ENCODE data around the gene IDUA.

IDUA gene

GRCh38 chr4:1031956-1032795, 45.3 kb downstream of the IDUA start:
- DNase-seq (ENCODE audit: low read depth): no peak

- DNase-seq (ENCODE audit: low read depth): no peak
These were observed 46.0 kb downstream of the IDUA start for GRCh38 chr4:1032861-1033260.

- peak; percentile 76 for DNase-seq (ENCODE audit: low read depth)
These were observed 47.2 kb downstream of the IDUA start for GRCh38 chr4:1033840-1034551.

GRCh38 chr4:1035510-1035909, 48.7 kb downstream of the IDUA start:
- no peak for DNase-seq (ENCODE audit: low read depth)

- no peak for DNase-seq (ENCODE audit: low read depth)
These were observed 49.3 kb downstream of the IDUA start for GRCh38 chr4:1036095-1036494.

- no peak for DNase-seq (ENCODE audit: low read depth)
These were observed 50.3 kb downstream of the IDUA start for GRCh38 chr4:1036976-1037810.

- DNase-seq (ENCODE audit: low read depth): no peak
These were observed 52.2 kb downstream of the IDUA start for GRCh38 chr4:1038948-1039492.

GRCh38 chr4:1039493-1040343, 52.9 kb downstream of the IDUA start:
- DNase-seq (ENCODE audit: low read depth): peak; percentile 67

GRCh38 chr4:1040344-1041146, 53.7 kb downstream of the IDUA start:
- no peak for DNase-seq (ENCODE audit: low read depth)

- DNase-seq (ENCODE audit: low read depth): peak; percentile 47
These were observed 54.5 kb downstream of the IDUA start for GRCh38 chr4:1041147-1041935.

GRCh38 chr4:1041936-1042330, 55.1 kb downstream of the IDUA start:
- no peak for DNase-seq (ENCODE audit: low read depth)

- no peak for DNase-seq (ENCODE audit: low read depth)
These were observed 55.7 kb downstream of the IDUA start for GRCh38 chr4:1042352-1043055.

GRCh38 chr4:1043162-1043561, 56.3 kb downstream of the IDUA start:
- DNase-seq (ENCODE audit: low read depth): no peak

GRCh38 chr4:1043651-1044468, 57.0 kb downstream of the IDUA start:
- peak; percentile 99 for DNase-seq (ENCODE audit: low read depth)

- no peak for DNase-seq (ENCODE audit: low read depth)
These were observed 57.8 kb downstream of the IDUA start for GRCh38 chr4:1044469-1045192.

GRCh38 chr4:1045193-1045594, 58.4 kb downstream of the IDUA start:
- DNase-seq (ENCODE audit: low read depth): no peak

- DNase-seq (ENCODE audit: low read depth): no peak
These were observed 58.9 kb downstream of the IDUA start for GRCh38 chr4:1045595-1046201.

Data from stromal cell of bone marrow (primary cell).